GM23338 (cell line): ENCODE data around the gene MYO18B.

Source experiments
- EZH2 ChIP-seq: fragments of 200-600 bp; sonication (generic); IDR thresholded peaks from one replicate; pipeline ENCODE4 v1.8.0; 2017; ENCODE audit warnings: antibody characterized with exemption, mild to moderate bottlenecking, low read depth; ENCODE audit not compliant: unreplicated experiment
- POLR2AphosphoS5 ChIP-seq: IDR thresholded peaks from 2 replicates; pipeline ENCODE4 v1.6.1; 2016; ENCODE audit warnings: antibody characterized with exemption, low read depth
- TF ChIP-seq, protein P1 (sequence below), 2 experiments: fragments of 200-600 bp in 1 of 2; sonication (generic) in 1 of 2; conservative IDR thresholded peaks; 2 replicates each; pipeline versions ENCODE4 v1.5.1 to v1.6.1; 2016 to 2017; ENCODE audit warnings: antibody characterized with exemption in 2 of 2, low read depth in 2 of 2, mild to moderate bottlenecking in 2 of 2, moderate library complexity in 1 of 2

DNA sequence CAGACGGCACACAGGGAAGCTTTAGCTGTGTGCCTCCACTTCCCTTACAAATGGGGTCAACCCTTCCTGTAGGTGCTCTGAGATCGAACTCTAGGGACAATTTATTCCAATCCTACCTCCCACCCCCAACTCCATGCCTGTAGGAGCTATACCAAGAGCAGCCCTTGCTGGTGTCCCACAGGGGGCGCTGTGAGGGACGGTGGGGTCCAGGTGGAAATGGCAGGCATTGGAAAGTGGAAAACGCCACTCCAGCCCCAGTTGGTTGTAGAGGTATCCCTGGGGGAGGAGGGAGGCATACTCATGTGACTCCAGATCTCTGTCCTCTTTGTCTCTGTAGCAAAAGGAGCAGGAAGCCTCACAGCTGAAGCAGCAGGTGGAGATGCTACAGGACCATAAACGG lies 161.3 kb downstream of the MYO18B start:
- TF ChIP-seq, protein P1, sequence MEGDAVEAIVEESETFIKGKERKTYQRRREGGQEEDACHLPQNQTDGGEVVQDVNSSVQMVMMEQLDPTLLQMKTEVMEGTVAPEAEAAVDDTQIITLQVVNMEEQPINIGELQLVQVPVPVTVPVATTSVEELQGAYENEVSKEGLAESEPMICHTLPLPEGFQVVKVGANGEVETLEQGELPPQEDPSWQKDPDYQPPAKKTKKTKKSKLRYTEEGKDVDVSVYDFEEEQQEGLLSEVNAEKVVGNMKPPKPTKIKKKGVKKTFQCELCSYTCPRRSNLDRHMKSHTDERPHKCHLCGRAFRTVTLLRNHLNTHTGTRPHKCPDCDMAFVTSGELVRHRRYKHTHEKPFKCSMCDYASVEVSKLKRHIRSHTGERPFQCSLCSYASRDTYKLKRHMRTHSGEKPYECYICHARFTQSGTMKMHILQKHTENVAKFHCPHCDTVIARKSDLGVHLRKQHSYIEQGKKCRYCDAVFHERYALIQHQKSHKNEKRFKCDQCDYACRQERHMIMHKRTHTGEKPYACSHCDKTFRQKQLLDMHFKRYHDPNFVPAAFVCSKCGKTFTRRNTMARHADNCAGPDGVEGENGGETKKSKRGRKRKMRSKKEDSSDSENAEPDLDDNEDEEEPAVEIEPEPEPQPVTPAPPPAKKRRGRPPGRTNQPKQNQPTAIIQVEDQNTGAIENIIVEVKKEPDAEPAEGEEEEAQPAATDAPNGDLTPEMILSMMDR (conservative IDR thresholded peaks at IDR 0.05; ENCODE audit: low read depth in 2 of 2): peak; percentile 89 to 93
- TF ChIP-seq EZH2 (no peak), POLR2AphosphoS5 (no peak)
